Neural progenitor cell (in vitro differentiated cells): Measurements from ENCODE around the gene HES3.

Source experiments
- EZH2 ChIP-seq: fragments of 200-600 bp; sonication (generic); IDR thresholded peaks from 2 replicates; pipeline ENCODE4 v1.6.1; 2017; ENCODE audit warnings: antibody characterized with exemption, mild to moderate bottlenecking, moderate library complexity
- TF ChIP-seq, protein P1 (sequence below): fragments of 200-600 bp; sonication (generic); IDR thresholded peaks from 2 replicates; pipeline ENCODE4 v1.5.1; 2017; ENCODE audit warnings: antibody characterized with exemption, mild to moderate bottlenecking

DNA sequence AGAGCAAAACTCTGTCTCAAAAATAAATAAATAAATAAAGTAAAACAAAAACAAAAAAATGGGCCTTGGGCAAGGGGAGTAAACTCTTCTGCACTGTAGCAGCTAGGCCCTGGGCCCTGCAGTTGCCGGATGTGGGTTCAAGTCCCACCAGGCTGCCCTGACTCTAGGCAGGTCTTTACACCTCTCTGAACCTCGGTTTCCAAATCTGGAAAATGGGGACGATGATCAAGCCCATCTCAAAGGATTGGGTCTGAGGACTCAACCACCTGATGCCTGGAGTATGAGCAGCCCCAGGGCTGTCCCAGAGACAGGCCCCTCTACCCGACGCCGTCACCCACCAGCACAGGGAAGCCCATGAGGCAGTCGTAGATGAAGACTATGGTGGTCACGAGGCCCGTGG is 9.4 kb downstream of the HES3 start:
- TF ChIP-seq, protein P1, sequence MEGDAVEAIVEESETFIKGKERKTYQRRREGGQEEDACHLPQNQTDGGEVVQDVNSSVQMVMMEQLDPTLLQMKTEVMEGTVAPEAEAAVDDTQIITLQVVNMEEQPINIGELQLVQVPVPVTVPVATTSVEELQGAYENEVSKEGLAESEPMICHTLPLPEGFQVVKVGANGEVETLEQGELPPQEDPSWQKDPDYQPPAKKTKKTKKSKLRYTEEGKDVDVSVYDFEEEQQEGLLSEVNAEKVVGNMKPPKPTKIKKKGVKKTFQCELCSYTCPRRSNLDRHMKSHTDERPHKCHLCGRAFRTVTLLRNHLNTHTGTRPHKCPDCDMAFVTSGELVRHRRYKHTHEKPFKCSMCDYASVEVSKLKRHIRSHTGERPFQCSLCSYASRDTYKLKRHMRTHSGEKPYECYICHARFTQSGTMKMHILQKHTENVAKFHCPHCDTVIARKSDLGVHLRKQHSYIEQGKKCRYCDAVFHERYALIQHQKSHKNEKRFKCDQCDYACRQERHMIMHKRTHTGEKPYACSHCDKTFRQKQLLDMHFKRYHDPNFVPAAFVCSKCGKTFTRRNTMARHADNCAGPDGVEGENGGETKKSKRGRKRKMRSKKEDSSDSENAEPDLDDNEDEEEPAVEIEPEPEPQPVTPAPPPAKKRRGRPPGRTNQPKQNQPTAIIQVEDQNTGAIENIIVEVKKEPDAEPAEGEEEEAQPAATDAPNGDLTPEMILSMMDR: no peak
- no peak for TF ChIP-seq EZH2
